Testis (tissue), 2 donors: ENCODE data around the gene ANO7.

ENCODE experiments used
- CTCF ChIP-seq, 3 experiments: fragments of 450-650 bp in 2 of 3; fragments of 200-600 bp in 1 of 3; sonication (generic) in 1 of 3; IDR thresholded peaks; one replicate each; pipeline ENCODE4 v1.5.1; 2016 to 2019; ENCODE audit warnings: antibody characterized with exemption in 3 of 3, mild to moderate bottlenecking in 2 of 3, moderate library complexity in 1 of 3
- POLR2A ChIP-seq: fragments of 450-650 bp; IDR thresholded peaks from one replicate; pipeline ENCODE4 v1.6.1; 2017; ENCODE audit warnings: antibody characterized with exemption, mild to moderate bottlenecking, moderate library complexity

- TF ChIP-seq CTCF (IDR thresholded peaks at IDR 0.05) (no peak), POLR2A (no peak)
Observed at GRCh38 chr2:241188361-241189092, at the start of gene ANO7.
